T-helper 9 cell (primary cell): ENCODE measurements around the gene NRIP2.

ENCODE experiments used
- DNase-seq: peaks from one replicate; pipeline ENCODE4 v3.0.0-alpha.2; 2020

NRIP2 gene

DNA sequence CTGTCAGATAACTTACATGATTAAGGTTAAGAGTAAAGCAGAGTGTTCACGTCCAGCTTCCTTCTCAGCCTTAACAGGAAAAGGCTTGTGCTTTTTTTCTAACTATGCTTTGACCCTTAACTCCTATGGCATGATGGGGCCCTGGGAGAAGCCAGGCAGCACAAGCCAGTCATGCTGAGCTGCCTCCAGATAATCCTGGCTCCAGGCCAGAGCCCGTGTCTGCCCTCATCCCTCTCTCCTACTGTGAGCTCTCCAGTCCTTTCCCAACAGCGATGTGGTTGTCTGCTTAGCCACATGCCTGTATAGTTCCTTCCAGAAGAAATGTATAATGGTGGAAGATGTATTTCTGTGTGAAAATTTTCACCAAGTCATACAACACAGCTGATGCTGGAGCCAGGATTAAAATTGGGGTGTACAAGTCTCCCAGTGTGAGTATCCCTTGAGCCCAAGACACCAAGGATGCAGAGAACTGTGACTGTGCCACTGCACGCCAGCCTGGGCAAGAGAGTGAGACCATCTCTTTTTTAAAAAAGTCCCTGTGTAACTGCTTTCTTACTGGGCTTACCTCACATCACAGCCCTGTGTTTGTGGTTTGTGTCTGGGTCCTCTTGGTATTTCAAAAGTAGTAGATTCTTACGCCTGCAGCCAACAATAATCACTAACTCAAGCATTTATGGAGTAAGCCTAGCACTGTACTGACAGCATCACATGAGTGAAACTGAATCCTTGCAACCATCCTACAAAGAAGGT is 30.3 kb downstream of the NRIP2 start:
- DNase-seq, result no peak

DNA sequence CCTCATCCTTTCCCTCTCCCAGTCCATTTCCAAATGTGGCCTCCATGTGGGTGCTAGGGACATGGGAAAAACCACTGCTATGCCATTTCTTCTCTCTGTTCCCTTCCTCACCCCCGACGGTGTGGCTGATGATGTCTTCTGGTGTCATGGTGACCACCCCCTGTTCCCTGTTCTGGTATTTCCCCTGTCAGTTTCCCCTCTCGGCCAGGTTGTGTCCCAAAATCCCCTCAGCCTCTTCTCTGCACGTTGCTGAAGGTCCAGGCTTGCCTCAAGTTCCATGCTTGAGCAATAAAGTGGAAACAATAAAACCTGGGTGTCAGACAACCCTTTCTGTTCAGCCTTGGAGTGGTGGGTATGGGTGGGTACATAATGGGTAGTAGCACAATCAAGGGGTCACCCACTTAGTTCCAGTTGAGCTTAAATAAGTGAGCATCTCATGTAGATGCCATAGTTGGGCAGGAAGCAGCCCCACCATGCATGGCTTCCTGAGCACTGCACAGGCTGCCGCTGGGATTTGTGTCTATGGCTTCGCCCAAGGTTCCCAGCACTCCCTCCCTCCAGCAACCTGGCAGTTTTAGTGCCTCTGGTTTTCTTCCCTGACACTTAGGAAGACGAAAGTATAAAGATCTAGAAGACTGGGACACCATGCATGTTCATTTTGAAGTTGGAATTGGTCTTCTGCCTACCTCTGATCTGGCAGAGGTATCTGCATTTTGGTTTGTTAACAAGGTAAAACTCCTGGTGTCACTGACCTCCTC is 31.0 kb downstream of the NRIP2 start:
- no peak for DNase-seq

DNA sequence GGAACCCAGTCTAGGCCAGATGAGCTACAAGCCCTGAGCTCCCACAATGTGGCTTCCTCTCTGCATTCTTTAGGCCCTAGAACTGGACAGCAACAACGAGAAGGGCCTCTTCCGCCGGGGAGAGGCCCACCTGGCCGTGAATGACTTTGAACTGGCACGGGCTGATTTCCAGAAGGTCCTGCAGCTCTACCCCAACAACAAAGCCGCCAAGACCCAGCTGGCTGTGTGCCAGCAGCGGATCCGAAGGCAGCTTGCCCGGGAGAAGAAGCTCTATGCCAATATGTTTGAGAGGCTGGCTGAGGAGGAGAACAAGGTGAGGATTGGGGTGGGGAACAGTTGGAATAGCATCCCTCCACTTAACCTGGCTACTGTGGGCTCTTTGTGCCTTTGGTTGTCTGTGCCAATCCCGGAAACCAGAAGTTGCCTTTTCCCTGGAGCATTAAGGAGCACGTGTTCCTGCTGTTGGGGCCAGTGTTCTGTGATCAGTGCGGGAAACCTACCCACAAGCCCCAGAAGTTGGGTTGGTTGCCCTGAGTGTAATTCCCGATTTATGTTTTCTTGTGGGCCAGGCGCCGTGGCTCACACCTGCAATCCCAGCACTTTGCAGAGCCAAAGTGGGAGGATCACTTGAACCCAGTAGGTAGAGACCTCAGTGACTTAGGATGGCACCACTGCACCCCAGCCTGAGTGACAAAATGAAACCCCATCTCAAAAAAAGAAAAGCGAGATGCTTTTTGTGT is 33.6 kb downstream of the NRIP2 start:
- DNase-seq, result no peak

DNA sequence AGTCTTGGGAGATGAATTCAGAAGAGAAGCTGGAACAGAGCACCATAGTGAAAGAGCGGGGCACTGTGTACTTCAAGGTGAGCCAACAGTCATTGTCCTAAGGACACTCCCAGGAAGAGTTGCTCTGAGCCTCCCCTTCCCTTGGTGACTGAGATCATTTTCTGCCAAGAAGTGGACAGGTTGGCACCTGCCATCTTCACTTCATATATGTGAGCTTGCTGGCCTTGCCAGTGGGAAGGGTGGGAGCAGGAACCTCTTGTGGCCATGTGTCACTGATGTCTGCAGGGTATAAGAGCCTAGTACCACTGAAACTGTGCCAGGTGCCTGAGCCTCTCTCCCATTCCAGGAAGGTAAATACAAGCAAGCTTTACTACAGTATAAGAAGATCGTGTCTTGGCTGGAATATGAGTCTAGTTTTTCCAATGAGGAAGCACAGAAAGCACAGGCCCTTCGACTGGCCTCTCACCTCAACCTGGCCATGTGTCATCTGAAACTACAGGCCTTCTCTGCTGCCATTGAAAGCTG is 34.7 kb downstream of the NRIP2 start:
- no peak for DNase-seq

DNA sequence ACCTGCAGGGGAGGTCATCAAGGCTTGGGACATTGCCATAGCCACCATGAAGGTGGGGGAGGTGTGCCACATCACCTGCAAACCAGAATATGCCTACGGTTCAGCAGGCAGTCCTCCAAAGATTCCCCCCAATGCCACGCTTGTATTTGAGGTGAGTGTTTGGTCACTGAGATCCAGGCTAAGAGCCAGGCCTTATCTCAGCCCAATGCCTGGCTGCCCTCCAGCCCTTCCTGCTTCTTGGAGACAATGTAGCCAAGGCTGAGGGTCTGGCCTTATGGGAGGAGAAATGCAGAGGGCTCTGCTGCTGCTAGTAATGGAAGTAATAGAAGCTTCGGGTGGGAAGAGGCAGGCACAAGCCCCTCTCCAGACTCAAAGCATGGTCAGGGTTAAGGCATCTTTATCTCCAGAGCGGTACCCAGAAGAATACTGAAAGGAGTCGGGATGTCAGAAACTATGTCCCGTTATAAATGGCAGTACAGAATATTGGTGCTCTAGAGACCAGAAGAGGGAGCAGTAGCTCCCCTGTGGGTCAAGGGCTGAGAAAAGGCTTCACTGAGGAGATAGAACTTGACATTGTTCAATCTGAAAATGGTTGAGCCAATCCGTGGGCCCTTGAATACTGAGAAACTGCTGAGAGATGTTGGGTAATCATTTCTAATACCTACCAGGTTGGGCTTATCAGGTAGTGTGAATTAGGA is 37.0 kb downstream of the NRIP2 start:
- DNase-seq, result no peak

DNA sequence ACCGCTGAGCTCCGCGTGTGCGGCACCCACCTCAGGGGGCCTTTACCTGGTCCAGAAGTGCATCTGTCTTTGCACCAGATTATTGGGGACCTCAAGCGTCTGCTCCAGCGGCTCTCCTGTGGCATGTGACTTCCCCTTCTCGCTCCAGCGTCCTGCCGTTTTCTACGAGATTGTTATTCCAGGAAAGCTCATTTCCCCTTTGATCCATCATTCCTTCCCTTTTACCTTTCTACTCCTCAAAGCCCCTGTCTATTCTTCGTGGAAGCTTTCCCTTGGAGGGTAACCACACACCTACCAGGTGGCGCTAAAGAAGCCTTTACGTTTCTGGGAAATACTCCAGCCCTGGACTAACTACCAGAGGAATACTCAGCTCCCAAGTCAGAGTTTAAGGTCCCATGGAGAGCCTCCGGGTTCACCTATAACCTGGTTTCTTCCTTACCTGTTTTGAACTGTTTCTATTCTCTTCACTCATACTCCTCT is 38.6 kb downstream of the NRIP2 start:
- no peak for DNase-seq

DNA sequence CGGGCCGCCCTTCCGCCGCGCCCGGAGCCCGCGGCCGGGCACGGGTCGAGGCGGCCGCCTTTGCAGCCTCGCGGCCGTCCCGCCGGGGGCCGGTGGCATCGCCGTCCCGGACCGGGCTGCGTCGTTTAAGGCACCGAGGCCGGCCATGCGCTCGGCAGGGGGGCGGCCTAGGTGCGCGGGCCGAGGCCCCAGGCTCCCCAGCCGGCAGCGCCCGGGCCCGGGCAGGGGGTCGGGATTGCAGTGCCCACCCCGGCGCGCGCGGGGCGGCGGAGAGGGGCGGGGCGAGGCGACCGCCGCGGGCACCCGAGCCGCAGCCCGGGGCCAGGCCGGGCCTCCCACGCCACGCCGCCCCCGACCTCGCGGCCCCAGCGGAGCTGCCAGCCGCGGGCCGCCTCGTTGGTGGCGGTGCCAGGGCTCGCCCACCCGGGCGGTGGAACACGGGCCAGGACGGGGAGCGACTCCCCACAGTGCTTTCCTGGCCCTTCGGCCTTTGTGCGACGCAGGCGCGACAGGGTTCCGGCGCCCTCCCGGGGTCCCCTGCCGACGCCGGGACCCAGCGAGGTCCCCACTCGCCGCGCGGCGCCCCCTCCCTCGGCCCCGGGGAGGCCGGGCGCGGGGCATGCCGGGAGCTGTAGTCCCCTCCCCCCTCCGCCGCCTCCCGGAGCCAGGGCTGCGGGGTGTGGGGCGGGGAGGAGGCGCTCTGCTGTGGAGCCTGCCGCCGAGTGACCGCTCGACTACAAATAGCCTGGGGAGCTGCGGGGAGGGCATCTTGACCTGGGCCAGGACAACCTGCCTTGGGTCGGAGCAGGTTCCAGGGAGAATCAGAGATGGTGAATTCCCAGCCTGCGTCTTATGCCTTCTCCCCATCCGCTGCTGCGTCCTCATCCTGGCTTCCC is 39.3 kb downstream of the NRIP2 start:
- DNase-seq, result peak; percentile 69

DNA sequence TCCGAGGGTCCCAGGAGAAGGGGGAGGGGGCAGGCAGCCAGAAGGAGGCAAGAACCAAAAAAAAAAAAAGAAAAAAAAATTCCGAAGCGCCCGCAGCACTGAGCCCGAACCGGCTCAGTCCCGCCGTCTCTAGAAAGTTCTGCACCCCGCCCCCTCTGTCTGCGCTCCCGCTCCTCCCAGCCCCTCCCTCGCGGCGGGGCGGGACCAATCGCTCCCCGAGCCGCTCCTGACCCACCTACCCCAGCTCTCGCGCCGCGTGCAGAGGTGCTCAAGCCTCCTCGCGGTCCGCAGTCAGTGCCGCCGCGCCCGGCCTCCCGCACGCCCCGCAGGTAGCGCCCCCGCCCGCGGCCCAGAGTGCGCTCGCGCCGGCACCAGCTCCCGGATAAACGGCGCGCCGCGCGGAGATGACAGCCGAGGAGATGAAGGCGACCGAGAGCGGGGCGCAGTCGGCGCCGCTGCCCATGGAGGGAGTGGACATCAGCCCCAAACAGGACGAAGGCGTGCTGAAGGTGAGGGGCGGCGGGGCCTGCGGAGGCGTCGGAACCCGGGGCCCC is 40.0 kb downstream of the NRIP2 start, which contains the start of gene FKBP4:
Gene FKBP4 (plus strand): TSS at position 235 of the 554 bp plus-strand sequence. CDS start 170 bp downstream, at position 405.
- peak; percentile 85 for DNase-seq

DNA sequence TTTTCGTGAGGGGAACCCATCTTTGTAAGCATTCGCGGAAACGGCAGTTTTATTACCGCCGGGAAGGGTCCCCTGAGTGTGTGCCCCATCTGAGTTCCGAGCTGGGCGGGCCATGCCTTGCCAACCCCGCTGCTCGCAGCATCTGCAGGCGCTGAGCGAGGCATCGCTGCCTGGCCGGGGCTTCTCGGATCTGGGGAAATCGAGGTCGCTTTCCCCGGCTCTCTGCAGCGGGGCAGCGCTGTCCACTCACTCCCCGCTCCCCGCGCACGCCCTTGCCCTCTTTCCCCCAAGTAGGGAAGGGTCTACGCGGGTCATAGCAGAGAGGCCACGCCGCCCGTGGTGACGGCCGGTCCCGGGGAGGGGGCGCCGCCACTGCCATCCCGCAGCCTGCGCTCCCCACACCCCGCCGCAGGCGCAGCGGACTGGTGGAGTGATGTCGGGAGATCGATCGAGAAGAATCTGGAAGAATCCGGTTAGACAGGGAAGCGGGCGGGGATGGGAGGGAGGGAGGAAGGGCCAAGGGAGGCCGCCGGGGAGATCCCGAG is 40.6 kb downstream of the NRIP2 start:
- DNase-seq, result peak; percentile 7

DNA sequence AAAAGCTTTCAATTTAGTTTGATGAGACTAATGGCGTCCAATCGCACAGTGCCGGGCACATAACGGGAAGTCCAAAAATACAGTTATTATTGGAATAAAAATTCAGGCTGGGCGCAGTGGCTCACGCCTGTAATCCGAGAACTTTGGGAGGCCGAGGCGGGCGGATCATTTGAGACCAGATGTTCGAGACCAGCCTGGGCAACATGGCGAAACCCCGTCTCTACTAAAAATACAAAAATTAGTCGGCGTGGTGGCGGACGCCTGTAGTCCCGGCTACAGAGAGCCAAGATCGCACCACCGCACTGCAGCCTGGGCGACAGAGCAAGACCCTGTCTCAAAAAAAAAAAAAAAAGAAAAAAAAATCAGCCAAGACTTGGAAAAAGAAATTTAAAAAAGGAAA is 41.3 kb downstream of the NRIP2 start:
- DNase-seq, result no peak

DNA sequence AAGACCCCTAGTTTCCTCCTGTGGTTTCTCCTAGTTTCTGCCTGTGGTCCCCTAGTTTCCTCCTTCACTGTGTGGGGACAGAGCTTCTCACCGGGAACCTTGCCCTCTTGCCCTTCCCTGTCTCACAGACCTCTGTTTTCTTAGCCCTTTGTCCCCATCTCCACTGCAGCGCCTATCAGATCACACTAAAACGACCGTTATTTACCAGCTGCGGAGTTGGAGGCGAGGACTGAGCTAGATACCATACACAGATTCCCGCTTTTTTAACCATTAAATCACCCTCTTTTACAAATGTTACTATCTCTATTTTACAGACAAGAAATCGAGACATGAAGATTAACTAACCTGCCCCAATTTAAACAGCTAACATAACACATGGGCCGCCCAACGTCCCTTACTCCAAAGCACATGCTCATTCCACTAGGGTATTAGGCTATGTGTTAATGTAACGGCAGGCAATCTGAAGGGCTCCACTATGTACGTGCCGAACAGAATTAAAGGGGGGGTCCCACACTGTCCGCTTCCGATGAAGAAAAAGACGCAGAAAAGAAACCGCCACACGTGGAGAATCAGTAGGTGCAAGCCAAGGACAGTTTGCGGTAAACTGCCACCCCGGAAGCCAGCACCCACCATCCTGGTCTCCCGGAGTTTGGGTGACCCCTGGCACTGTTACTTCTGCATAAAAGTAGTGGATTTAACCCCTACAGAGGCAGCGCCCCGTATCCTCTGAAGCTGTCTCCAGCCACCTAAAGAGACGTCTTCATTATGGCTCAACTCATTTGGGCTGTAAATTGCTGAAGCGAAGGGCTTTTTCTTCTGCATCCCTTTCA is 41.9 kb downstream of the NRIP2 start:
- no peak for DNase-seq

DNA sequence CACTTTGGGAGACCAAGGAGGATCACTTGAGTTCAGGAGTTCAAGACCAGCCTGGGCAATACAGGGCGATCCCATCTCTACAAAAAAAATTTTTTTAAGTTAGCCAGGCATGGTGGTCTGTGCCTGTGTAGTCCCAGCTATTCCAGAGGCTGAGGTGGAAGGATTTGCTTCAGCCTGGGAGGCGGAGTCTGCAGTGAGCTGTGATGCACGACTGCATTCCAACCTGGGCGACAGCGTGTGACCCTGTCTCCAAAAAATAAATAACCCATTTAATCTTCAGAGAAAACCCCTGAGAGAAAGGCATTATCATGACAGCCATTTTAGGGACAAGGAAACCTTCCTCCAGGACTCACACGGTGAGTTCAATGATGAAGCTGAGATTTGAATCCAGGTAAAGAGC is 43.7 kb downstream of the NRIP2 start:
- no peak for DNase-seq

DNA sequence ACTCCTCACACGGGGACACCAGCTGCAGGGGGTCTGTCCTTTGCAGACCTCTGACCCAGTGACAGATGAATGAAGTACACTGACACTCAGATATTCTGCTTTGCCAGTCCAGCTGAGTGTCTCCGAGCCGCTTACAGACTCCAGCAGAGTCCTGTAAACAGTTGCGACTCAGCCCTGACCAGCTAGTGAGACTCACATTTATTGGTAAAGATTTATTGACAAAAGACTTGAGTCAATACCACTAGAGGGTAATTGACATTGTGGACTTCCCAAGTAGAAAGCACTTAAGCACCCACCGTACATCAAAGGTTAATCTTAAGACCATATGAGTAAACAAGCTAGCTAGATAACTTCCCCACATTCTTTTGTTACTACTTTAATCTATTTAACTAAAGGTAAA is 49.8 kb downstream of the NRIP2 start:
- DNase-seq, result no peak

DNA sequence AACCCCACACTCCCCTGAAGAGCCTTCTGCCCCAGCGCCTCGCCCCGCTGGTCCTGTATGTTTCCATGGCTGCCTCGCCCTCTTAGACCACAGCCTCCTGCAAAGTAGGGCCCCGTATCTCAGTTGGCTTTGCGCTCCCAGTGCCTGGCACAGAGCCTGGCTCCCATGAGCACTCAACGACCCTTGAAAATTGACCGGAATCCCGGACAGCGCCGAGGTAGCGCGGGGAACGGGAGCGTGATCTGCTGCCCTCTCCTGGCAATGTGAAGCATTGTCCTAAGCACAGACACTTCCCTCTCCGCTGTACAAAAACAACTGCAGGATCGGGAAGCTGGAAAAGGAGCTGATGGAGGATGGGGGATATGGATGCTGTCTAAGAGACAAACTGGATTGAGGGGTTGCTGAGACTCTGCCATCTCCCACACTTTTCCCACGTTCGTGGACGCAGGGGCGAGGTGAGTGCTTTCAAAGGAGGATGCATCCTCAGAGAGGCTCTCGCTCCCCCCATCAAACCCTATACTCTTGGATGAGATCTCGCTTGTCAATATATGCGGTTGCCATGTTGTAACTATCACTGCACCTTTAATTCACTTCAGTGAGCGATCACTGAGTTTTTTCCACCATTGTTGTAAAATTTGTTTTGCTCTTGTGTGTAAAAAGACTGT is 50.8 kb downstream of the NRIP2 start:
- peak; percentile 33 for DNase-seq

DNA sequence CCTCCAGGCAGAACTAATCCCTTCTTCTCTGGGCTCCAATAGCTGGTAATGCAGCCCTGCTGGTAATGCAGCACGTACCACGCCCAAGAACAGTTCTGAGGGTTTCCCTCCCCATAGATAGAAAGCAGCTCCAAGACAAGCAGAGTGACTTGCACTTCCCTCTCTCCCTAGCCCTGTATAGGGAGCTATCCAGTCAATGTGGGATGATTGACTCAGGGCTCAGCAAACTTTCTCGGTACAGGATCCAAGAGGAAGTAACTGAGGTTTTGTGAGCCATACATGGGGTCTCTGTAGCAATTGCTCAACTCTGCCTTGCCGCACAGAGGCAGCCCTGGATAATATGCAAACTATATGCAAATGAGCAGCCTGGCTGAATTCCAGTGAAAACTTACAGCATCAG is 55.6 kb downstream of the NRIP2 start:
- DNase-seq, result no peak

DNA sequence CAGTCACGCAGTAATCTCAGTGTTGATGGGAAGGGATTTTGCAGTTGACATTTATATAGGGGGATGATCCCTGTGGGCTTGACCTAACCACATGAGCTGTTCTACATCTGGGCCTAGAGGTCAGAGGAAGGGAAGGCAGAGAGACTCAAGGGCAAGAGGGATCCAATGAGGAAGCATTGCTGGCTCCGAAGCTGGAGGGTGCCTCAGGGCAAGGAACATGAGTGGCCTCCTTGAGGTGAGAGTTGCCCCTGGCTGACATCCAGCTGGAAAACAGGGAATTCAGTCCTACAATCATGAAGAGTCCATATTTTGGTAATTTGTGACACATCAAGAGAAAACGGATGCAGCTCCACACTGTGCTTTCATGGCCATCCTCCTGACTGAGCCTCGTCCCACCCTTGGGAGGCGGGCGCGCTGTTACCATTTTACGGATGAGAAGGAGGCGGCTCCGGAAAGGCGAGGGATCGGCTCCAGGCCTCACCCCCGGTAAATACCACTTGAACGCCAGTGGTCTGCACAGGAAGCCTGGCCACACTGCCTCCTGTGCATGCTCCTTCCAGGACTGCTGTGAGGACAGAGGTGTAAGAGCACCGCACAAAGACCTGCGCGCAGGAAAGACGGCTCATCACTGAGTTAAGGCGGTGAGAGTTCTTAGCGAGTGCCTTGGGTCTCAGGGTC is 58.6 kb downstream of the NRIP2 start:
- no peak for DNase-seq

DNA sequence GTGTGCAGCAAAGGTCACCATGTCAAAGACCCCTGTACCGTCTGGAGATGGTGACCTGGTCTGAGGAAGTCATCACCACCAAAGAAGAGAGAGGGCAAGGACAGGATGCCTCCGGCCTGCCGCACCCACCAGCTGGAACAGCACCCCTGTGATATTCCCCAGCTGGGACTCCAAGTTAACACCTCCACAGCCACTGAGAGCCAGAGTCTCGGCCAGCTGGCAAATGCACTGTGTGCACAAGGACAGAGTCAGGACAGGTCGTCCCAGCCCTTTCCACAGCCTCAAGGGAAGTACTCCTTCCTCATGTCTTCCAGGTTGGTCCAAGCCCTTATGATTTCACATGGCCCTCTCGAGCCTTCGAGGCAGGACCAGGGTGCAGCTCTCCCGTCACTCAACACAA is 59.4 kb downstream of the NRIP2 start:
- DNase-seq, result no peak
